Loucy (cell line): ENCODE measurements around the gene LRRC45.

ENCODE experiments used
- CTCF ChIP-seq: fragments of 200-600 bp; sonication (generic); conservative IDR thresholded peaks from 2 replicates; pipeline ENCODE4 v1.5.1; 2014; ENCODE audit warnings: mild to moderate bottlenecking, antibody characterized with exemption, low read length
- EZH2phosphoT487 ChIP-seq: fragments of 200-600 bp; IDR thresholded peaks from 2 replicates; pipeline ENCODE4 v1.6.1; 2018; ENCODE audit warnings: antibody characterized with exemption, mild to moderate bottlenecking, moderate library complexity, borderline replicate concordance

DNA sequence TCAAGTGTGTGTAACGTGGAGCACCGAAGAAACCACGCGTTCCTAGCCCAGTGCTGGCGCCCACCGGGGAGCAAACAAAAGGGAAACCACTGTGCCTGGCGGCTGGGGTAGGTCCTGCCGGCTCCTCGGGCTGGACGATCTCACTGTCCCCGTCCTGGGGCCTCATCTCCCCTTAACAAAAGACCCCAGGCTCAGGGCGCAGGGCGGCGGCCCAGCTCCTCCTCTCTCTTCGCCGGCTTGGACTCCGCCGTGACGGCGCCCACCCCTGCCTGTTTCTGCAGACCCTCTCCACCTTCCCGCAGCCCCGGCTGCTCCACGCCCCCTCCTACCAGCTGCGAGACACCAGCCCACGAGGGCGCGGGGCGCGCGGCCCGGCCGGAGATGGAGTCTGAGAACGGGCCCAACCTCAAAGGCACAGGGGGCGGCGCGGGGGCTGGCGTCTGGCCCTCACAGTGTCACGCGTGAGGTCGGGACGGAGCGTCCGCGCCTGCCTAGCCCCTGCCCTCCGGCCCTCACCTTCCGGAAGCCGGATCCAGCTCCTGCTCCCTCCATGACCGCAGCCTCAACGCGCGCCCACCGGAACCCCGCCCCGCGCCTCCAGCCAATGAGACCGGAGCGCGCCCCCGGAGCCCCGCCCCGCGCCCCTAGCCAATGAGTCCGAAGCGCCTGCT is 660 bp upstream of the LRRC45 start, which contains the start of gene CENPX:
- TF ChIP-seq CTCF (no peak), EZH2phosphoT487 (no peak)
